DMS79 (cell line): ENCODE measurements around the gene NOTUM.

ENCODE experiments used
- DNase-seq: peaks from one replicate; lab custom pipeline; 2025; lab: John Stamatoyannopoulos, UW

Gene NOTUM

GRCh38 chr17:81977211-81977808 is 16.3 kb upstream of the NOTUM start, which contains the start of gene ASPSCR1:
Gene ASPSCR1 (plus strand): TSS chr17:81977629. CDS start chr17:81977647, 18 bp downstream.
- peak; percentile 30 for DNase-seq

GRCh38 chr17:81976332-81977210 is 15.6 kb upstream of the NOTUM start:
- DNase-seq: peak; percentile 40

DNA sequence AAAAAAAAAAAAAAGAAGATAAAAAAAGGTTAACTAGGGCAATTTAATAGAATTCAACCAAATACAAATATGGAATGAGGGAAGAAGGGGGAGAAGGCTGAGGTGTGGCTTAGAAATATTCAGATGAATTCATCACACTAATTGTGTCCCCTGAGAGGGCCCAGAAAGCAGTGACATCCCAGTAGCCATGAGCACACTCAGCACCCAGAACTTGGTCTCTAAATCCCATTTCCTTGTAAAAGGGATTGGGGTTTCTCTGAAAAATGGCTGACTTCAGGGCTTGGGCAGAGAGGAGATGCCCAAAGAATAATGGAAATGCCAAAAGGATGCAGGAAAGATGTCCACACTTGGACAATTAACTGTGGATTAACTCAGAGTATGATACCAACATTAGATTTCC is 12.4 kb upstream of the NOTUM start:
- no peak for DNase-seq

- no peak for DNase-seq
These were observed 8.1 kb upstream of the NOTUM start for GRCh38 chr17:81968850-81969812.

GRCh38 chr17:81968396-81968745 is 7.4 kb upstream of the NOTUM start:
- DNase-seq: no peak

- peak; percentile 58 for DNase-seq
These were observed 6.8 kb upstream of the NOTUM start for GRCh38 chr17:81967533-81968395.

GRCh38 chr17:81967244-81967532 is 6.2 kb upstream of the NOTUM start:
- no peak for DNase-seq

GRCh38 chr17:81966343-81967243 is 5.6 kb upstream of the NOTUM start:
- DNase-seq: no peak

GRCh38 chr17:81964081-81964849 is 3.3 kb upstream of the NOTUM start:
- DNase-seq: no peak

DNA sequence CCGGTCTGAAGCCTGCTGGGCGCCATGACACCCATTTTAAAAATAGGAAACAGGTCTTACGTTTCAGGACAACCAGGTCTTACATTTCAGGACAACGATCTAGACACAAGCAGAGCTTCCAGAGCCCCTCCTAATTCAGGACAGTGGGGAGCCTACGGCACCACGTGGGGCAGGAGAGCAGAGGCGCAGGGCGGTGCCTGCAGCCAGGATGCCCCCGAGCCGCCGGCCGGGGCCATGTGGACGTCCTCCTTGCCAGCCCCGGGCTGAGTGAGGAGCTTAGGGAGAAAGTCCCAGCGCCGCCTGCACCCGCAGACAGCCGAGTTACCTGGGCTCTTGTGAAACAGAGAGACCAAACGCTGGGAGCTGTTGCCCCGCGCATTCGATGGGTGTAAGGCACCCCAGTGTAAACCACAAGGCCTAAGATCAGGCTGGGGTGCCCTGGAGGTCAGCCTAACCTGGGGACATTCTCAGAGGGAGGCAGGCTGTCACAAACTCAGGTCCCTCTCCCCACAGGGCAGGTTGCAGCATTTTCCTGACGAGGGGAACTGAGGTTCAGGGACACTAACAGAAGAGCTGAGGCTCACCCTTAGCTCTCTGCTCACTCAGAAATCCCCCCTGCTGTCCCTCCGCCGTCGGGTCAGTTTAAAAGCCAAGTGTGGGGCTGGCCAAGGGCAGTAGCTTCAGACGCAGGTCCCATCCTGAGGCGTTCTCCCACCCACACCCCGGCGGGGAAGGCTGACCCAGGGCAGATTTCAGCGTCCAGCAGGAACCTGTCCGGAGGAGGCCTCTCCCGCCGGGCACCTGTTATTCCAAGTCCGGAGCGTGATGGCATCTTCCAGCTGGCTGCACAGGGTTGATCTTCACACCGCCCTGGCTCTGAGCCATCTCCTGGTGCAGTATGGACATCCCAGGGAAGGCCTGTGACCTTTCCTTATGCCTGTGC is 1.8 kb upstream of the NOTUM start:
- DNase-seq: no peak

DNA sequence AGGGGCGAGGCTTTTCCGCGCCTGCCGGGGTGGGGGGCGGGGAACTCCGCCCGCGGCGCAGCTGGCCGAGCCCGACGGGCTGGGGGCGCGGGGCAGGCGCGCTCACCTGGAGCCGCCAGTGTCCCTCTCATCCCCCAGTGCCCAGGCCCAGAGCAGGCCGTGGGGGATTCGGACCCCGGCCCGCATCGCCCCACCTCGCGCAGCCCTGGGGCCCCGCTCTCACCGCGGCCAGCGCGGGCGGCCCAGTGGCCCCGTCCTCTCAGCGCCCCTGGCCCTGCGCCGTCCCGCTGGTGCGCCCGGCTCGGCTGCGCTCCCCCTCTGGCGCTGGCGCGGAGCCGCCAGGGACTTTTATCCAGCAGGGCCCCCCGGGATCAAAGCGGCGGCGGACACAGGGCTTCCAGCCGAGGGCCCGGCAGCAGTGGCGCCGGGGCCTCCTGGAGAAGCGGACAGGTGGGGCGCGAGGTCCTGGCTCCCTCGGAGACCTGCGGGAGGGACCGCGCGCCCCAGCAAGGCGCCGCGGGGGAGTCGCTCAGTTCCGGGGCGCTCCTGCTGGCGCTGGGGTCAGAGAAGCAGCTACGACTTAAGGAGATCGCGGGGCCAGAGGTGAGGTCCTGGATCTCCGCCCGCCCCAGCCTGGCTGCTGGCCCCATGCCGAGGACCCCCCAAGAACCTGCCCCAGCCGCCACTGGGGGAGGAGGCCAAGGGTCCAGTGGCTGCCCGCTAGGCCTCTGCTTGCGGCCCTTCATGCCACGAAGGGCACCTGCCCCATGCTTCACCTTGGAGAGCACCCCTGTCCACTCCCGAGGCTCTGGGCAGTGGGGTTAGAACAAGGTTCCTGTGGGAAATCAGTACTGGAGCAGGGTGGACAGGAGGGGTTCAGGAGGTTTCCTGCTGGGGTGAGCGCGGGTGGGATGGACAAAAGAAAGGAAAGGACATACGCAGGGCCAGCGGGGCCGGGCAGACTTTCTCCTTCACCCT is 823 bp upstream of the NOTUM start:
- no peak for DNase-seq

GRCh38 chr17:81960130-81960958 is 643 bp downstream of the NOTUM start:
- no peak for DNase-seq

DNA sequence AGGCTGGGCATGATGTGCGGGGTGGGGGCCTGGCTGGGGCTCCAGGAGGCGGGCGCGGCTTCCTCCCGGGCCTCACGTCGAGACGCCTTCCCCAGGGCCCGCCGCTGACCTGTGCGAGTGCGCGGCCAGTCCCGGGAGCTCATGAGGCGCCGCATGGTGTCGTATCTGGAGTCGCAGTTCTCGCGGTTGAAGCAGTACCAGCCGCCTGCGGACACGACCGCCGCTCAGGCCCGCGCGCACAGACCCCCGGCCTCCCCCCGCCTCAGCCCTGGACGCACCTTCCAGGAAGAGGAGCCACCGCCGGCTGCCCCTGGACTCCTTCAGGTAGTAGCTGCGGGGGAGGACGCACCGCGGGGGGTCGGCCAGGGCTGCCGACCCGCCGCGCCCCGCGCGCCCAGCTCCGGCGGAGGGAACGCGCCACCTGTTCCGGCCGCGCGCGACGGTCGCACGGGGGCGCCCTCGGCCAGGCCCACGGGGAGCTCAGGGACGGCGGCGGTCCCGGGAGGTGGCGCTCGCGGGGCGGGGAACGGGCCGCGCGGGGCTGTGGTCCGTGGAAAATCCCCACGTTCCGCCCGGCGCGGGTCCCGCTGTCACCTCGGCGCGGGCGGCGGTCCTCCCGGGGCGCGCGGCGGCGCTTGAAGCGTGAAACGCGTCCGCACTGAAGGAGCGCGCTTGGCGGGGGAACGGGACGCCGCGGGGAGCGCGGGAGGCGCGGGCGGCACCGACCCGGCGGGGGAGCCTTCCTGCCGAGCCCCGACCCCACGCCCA is 1.4 kb downstream of the NOTUM start:
- no peak for DNase-seq

GRCh38 chr17:81958633-81959342 is 2.2 kb downstream of the NOTUM start:
- no peak for DNase-seq
